ENCODE results near the gene CSMD2.

Gene CSMD2

GRCh38 chr1:33602271-33602670 lies 562.8 kb downstream of the CSMD2 start:
- no peak for DNase-seq (ENCODE audit: low read depth, low spot score)
- H3K4me3 ChIP-seq (ENCODE audit: low read depth, low read length) = no peak overlapping the region
- ChIA-PET POLR2A (no interaction called here), CTCF (interaction anchor here (6.3 kb wide), 1 partner anchor 9 kb away, joined by 56 read pairs; no protein-coding TSS in a partner anchor)
- TF ChIP-seq CTCF (IDR thresholded peaks at IDR 0.05; ENCODE audit: insufficient read depth, low read length, missing control alignments) = no peak

DNA sequence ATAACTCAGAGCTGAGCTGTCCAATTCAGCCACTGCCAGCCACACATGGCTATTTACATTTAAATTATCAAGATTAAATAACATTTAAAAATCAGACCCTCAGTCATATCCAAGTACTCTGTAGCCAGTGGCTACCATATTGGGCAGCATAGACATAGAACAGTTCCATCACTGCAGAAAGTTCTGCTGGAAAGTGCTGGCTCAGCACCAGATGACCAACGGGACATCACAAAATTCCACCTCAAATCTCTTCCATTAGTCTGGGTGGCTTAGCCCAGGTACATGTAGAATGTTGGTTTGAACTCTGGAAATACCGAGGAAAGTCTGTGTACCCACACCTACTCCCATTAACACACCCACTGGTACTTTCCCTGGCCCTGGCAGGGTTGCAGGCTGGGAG lies 563.3 kb downstream of the CSMD2 start:
- no peak for DNase-seq (ENCODE audit: low read depth, low spot score)
- no peak overlapping the region for H3K4me3 ChIP-seq (ENCODE audit: low read depth, low read length)
- CTCF ChIA-PET = interaction anchor here (6.3 kb wide), 1 partner anchor 10 kb away, joined by 56 read pairs; no protein-coding TSS in a partner anchor
- no peak for TF ChIP-seq CTCF (IDR thresholded peaks at IDR 0.05; ENCODE audit: insufficient read depth, low read length, missing control alignments)
- POLR2A ChIA-PET = no interaction called here

GRCh38 chr1:33599516-33600115 lies 565.4 kb downstream of the CSMD2 start:
- ChIA-PET POLR2A (no interaction called here), CTCF (interaction anchor here (6.3 kb wide), 1 partner anchor 12 kb away, joined by 56 read pairs; no protein-coding TSS in a partner anchor)
- TF ChIP-seq CTCF (IDR thresholded peaks at IDR 0.05; ENCODE audit: insufficient read depth, low read length, missing control alignments) = no peak
- no peak overlapping the region for H3K4me3 ChIP-seq (ENCODE audit: low read depth, low read length)
- DNase-seq (ENCODE audit: low read depth, low spot score) = no peak

- TF ChIP-seq CTCF (IDR thresholded peaks at IDR 0.05; ENCODE audit: insufficient read depth, low read length, missing control alignments) = no peak
- ChIA-PET CTCF (interaction anchor here (3.2 kb wide), 1 partner anchor 23 kb away, joined by 7 read pairs; no protein-coding TSS in a partner anchor), POLR2A (no interaction called here)
- no peak for DNase-seq (ENCODE audit: low read depth, low spot score)
- no peak overlapping the region for H3K4me3 ChIP-seq (ENCODE audit: low read depth, low read length)
These were observed 576.3 kb downstream of the CSMD2 start for GRCh38 chr1:33588726-33589125.

DNA sequence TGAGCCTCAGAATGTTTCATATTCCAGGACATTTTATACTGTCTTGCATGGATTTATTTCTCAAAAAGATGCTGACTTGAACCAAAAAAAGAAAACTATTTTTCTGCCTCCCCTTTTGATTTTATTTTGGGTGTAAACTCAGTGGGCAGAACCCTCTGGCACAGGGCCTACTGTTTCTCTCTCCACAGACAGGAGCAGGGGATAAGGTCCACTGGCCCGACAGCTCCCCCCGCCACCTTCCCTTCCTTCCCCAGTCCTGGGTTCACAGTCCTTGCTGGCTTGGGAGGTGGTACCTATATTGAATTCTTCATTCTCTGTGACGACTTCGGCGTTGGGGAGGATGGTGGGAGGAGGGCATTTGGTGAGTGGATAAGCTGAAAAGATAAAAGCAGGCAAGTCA lies 578.2 kb downstream of the CSMD2 start:
- ChIA-PET CTCF (interaction anchor here (1.5 to 3.2 kb wide), 2 partner anchors 24 to 46 kb away, joined by 4 to 7 read pairs; no protein-coding TSS in a partner anchor), POLR2A (no interaction called here)
- H3K4me3 ChIP-seq (ENCODE audit: low read depth, low read length) = no peak overlapping the region
- DNase-seq (ENCODE audit: low read depth, low spot score) = no peak
- no peak for TF ChIP-seq CTCF (IDR thresholded peaks at IDR 0.05; ENCODE audit: insufficient read depth, low read length, missing control alignments)

- ChIA-PET CTCF (no interaction called here), POLR2A (no interaction called here)
- H3K4me3 ChIP-seq (ENCODE audit: low read depth, low read length) = no peak overlapping the region
- no peak for TF ChIP-seq CTCF (IDR thresholded peaks at IDR 0.05; ENCODE audit: insufficient read depth, low read length, missing control alignments)
- peak; percentile 16 for DNase-seq (ENCODE audit: low read depth, low spot score)
These were observed 578.9 kb downstream of the CSMD2 start for GRCh38 chr1:33586106-33586505.

Measured in AG04449 (cell line).